ENCODE measurements around the gene HOTAIR.

GRCh38 chr12:53952335-53952694, 22.4 kb downstream of the HOTAIR start:
- no peak for TF ChIP-seq CTCF (IDR thresholded peaks at IDR 0.05)
- no peak for TF ChIP-seq POLR2AphosphoS5 (IDR thresholded peaks at IDR 0.05)
- no peak for TF ChIP-seq POLR2A (IDR thresholded peaks at IDR 0.05)
- TF ChIP-seq EP300 (IDR thresholded peaks at IDR 0.05), result no peak

Measured in upper lobe of left lung (tissue), 4 donors.